HG03064 (cell line): Measurements from ENCODE around the gene KCNK7.

Experiments
- ATAC-seq: cut with Tn5 transposase; IDR thresholded peaks from one replicate; pipeline ENCODE4 v1.9.1; 2021; ENCODE audit warnings: low read depth; ENCODE audit not compliant: unreplicated experiment

KCNK7 gene

GRCh38 chr11:65558930-65559509, 36.6 kb downstream of the KCNK7 start:
- no peak for ATAC-seq

GRCh38 chr11:65558002-65558929, 37.3 kb downstream of the KCNK7 start, which contains the start of gene LTBP3:
LTBP3 (minus strand) TSS chr11:65558359; CDS start chr11:65557959, 400 bp downstream.
- ATAC-seq: no peak

- ATAC-seq: no peak
Observed at GRCh38 chr11:65557280-65558001, 38.2 kb downstream of the KCNK7 start.

GRCh38 chr11:65556470-65557279, 38.9 kb downstream of the KCNK7 start:
- ATAC-seq: no peak

- ATAC-seq: no peak
Observed at GRCh38 chr11:65555693-65556231, 39.8 kb downstream of the KCNK7 start.

- no peak for ATAC-seq
Observed at GRCh38 chr11:65554842-65555430, 40.7 kb downstream of the KCNK7 start.

- ATAC-seq: no peak
Observed at GRCh38 chr11:65554057-65554818, 41.4 kb downstream of the KCNK7 start.

GRCh38 chr11:65553301-65554001, 42.1 kb downstream of the KCNK7 start:
- no peak for ATAC-seq

- no peak for ATAC-seq
Observed at GRCh38 chr11:65552388-65552951, 43.1 kb downstream of the KCNK7 start.

- ATAC-seq: no peak
Observed at GRCh38 chr11:65551572-65552387, 43.8 kb downstream of the KCNK7 start.

- no peak for ATAC-seq
Observed at GRCh38 chr11:65549096-65549495, 46.5 kb downstream of the KCNK7 start.

GRCh38 chr11:65548395-65548794, 47.2 kb downstream of the KCNK7 start:
- ATAC-seq: no peak

GRCh38 chr11:65547446-65548125, 48.0 kb downstream of the KCNK7 start:
- no peak for ATAC-seq

- ATAC-seq: peak; percentile 53
Observed at GRCh38 chr11:65546217-65546958, 49.2 kb downstream of the KCNK7 start.

- no peak for ATAC-seq
Observed at GRCh38 chr11:65545853-65546216, 49.8 kb downstream of the KCNK7 start.
